Stimulated activated CD8-positive, alpha-beta memory T cell treated with anti-CD3 and anti-CD28 coated beads, Interleukin-2, amount 100 ng/mL, for 1 hour (primary cell): ENCODE results near the gene EEF1AKMT3.

ENCODE experiments used
- DNase-seq, 2 donors: peaks; one replicate each; pipeline ENCODE4 v3.0.0-alpha.2; 2020; ENCODE audit warnings: low read depth in 2 of 2

EEF1AKMT3 gene

GRCh38 chr12:57735198-57735855 is 37.1 kb upstream of the EEF1AKMT3 start:
- DNase-seq: no peak

DNA sequence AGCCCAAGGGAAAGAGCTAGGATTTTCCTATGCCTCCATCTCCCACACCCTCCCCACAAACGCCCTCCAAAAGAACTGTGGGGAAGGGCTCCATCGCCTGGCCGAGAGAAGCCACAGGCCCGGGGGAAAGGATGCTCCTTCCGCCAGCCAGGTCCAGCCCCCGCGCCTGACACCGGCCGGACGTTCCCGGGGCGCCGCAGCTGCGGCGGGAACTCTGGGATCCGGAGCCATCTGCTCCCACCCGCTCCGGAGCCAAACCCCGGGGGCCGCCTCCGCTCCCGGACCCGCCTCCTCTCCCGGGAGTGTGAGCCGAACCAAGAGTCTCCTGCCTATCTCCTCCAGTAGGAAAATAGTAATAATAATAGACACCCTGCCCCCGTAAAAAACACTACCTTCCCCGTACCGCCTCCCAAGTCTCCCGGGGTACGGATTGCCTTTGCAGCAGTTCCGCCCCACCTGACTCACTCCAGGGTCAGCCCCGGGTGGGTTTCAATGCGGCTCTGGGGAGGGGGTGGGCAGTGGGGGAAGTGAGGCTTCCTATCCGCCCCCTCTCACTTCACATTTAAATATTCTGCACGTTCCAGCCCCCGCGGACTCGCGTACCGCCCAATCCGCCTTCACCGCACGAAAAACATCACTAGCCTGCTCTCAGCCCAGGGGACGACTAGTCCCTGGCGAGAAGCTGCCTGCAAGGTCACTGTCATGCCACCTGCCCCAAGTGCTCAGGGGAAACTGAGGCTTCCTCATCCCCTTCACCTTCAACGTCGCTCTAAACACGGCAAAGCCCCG is 36.3 kb upstream of the EEF1AKMT3 start:
- no peak for DNase-seq

- DNase-seq: no peak
Observed at GRCh38 chr12:57736741-57737466, 35.5 kb upstream of the EEF1AKMT3 start.

DNA sequence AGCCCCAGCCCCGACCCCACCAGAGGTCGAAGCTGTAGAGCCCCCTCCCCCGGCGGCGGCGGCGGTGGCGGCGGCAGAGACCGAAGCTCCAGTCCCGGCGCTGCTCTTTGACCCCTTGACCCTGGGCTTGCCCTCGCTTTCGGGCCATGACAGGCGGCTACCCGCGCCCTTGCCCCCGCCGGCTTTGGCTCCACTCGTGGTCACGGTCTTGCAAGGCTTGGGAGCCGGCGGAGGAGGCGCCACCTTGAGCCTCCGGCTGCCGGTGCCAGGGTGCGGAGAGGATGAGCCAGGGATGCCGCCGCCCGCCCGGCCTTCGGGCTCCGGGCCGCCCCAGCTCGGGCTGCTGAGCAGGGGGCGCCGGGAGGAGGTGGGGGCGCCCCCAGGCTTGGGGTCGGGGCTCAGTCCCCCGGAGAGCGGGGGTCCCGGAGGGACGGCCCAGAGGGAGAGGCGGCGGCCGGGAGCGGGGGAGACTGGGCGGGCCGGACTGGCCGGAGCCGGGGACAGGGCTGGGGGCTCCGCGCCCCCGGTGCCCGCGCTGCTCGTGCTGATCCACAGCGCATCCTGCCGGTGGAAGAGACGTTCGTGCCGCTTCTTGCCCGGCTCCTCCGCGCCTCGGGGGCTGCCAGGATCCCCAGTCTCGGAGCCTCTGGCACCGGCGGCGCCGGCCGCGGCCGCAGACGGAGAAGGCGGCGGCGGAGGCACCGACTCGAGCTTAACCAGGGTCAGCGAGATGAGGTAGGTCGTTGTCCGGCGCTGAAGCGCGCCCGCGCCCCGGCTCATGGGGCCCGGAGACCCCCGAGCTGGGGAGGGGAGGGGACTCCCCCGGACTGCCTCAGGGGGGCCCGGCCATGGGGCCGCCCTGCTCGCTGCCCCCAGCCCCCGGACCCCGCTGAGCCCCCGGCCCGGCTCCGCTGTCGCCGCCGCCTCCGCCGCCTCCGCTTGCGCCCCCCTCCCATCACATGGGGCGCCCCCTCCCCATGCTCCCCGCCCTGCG is 34.6 kb upstream of the EEF1AKMT3 start:
- DNase-seq: no peak

DNA sequence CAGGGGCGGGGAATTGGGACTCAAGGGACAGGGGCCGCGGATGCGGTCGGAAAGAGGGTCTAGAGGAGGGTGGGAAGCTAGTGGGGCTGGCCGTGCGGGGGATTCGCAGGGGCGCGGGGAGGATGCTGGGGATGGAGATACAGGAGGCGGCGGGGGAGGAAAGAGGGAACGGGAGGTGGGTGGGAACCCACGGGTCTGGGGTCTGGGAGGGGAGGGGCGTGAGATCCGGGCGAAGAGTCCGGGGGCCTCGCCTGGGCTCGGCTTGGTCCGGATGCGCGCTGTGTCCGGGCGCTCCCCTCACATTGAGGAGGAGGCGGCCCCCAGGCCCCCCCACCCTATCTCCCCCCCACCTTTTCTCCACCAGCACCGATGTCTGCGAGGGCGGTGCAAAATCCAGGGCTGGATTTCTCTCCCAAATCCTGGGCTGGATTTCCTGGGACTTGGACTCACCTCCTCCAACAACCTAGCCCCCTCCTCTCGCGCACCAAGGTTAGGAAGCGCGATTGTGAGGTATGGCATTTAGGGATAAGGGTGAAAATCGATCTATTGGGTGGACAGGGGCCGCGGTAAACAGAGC is 33.7 kb upstream of the EEF1AKMT3 start, which contains the start of gene AGAP2:
AGAP2 (minus strand) TSS at position 82 of the 577 bp plus-strand sequence. CDS start 496 bp downstream, outside the sequence.
- no peak for DNase-seq

DNA sequence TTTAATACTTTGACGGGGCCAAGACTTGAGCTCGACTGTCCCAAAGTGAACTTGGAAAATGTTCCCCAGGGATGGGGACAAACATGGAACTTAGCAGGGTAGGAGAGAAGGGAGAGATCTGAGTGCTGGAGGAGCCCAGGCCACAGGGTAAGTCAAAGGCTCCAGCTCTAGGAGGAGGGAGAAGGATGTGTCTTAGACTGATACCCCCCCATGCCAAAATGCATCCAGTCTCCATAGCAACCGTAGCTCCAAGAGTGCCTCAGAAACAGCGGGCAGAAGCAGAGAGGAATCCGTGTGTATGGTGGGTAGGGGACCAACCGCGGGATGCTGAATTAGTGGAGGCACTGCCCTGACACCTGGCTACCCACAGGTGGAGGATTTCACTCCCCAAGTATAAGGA is 33.0 kb upstream of the EEF1AKMT3 start:
- no peak for DNase-seq

- no peak for DNase-seq
Observed at GRCh38 chr12:57739914-57740538, 32.4 kb upstream of the EEF1AKMT3 start.

- peak; percentile 59 to 63 for DNase-seq
Observed at GRCh38 chr12:57740656-57741412, 31.6 kb upstream of the EEF1AKMT3 start.

- DNase-seq: no peak
Observed at GRCh38 chr12:57741413-57741789, 31.0 kb upstream of the EEF1AKMT3 start.

GRCh38 chr12:57741844-57742738 is 30.3 kb upstream of the EEF1AKMT3 start:
- peak; percentile 46 to 68 for DNase-seq

DNA sequence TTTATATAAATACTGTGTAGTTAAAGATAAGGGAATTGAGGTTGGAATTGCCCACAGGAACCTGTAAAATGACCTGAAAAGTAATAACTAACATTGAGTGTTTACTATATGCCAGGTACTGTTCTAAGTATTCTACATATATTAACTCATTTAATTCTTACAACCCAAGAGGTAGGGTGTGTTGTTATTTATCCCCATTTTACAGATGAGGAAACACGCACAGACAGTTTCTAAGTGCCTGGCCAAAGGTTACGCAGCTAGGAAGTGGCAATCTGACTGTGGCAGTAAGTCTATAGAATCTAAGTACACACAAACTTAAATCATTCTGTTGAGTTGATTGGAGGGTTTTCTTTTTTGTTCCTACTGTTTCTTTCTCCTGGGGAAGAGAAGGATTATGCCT is 28.6 kb upstream of the EEF1AKMT3 start:
- no peak for DNase-seq

GRCh38 chr12:57744194-57744776 is 28.1 kb upstream of the EEF1AKMT3 start:
- DNase-seq: peak; percentile 39

GRCh38 chr12:57744777-57745484 is 27.5 kb upstream of the EEF1AKMT3 start, which contains the start of gene TSPAN31:
TSPAN31 (plus strand) TSS chr12:57745039; CDS start chr12:57745155, 116 bp downstream.
- peak; percentile 83 to 90 for DNase-seq

- no peak for DNase-seq
Observed at GRCh38 chr12:57745485-57745881, 26.9 kb upstream of the EEF1AKMT3 start.

- no peak for DNase-seq
Observed at GRCh38 chr12:57746025-57746424, 26.4 kb upstream of the EEF1AKMT3 start.

DNA sequence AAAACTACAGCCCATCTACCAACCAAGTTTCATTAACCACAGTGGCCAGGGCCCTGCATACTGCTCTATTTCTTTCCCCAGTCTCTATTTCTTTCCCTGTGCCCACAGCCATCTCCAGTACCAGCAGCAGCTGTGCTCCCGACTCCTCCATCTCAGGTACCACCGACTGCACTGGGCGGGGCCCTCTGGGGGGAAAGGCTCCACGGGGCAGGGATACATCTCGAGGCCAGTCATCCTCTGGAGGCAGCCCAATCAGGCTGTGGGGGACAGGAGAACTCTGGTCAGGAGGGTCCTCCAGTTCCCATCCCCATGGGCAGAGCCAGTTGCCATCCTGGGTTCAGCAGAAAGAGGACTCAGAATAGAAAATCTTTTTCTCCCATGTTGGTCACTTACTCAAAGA is 23.4 kb upstream of the EEF1AKMT3 start:
- DNase-seq: no peak
